Right ventricle myocardium superior (tissue), 1 donor: ENCODE measurements around the gene COIL. TPM values are rescaled to one million over a fixed set of nuclear protein-coding genes. Genes with fewer than 3 reads are reported as not detected.
"Not testable (repeated sequence)": the region's sequence is repeated elsewhere in the genome, so short reads cannot be mapped to it uniquely, and the experiment has no call there.

ENCODE experiments used
- ATAC-seq: fragments of 200-7000 bp; cut with Tn5 transposase; one replicate; pipeline ENCODE4 v1.9.1; 2020; ENCODE audit warnings: mild to moderate bottlenecking; ENCODE audit not compliant: poor library complexity
- DNase-seq: peaks from one replicate; pipeline ENCODE4 v3.0.0-alpha.2; 2020
- intact Hi-C: fragments of 100-400 bp; cut with DNase I; formaldehyde crosslinking; loops from one replicate; pipeline ENCODE4 v1.11.2; 2022
- total RNA-seq: library from RNA; stranded (reverse); fragmentation: NEBNext Ultra II Directional; extraction: Animal tissue kit (Norgen Biotek cat#: 25700); gene quantifications from one replicate; pipeline ENCODE4 v1.2.1, GENCODE V29; 2021
- donor health status: DM: no; HTN: yes; CAD: no; lungs with severe emphysema.

Gene COIL
- total RNA-seq, 1 donor from 2014 or later = 8.0 TPM

DNA sequence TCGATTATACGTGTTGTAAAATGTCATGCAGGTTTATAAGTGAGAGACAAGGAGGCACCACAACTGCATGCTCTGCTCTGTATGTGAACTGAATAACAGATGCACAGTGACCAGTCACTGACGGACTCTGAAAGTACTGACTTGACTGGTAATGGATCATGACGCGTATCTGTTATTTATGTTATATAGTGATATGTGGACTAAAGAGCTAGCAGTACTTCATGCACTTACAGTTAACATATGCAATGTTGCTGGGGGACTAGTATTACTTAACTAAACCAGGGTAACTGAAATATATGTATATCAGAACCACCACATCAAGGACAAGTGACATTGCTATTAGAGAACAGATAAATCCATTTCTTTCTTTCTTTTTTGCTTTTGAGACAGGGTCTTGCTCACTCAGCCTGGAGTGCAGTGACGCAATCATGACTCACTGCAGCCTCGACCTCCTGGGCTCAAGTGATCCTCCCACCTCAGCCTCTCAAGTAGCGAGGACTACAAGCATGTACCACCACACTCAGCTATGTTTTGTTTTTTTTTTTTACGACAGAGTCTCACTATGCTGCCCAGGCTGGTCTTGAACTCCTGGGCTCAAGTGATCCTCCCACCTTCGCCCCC is 17.2 kb downstream of the COIL start:
- intact Hi-C loops = no loop called here
- no peak for ATAC-seq
- no peak for DNase-seq

GRCh38 chr17:56939869-56940484 is 20.9 kb downstream of the COIL start:
- ATAC-seq (peak; percentile 38), DNase-seq (no peak)
- intact Hi-C loops = loop anchor here (2.0 kb wide), 1 partner anchor 121 kb away; no protein-coding TSS in a partner anchor

DNA sequence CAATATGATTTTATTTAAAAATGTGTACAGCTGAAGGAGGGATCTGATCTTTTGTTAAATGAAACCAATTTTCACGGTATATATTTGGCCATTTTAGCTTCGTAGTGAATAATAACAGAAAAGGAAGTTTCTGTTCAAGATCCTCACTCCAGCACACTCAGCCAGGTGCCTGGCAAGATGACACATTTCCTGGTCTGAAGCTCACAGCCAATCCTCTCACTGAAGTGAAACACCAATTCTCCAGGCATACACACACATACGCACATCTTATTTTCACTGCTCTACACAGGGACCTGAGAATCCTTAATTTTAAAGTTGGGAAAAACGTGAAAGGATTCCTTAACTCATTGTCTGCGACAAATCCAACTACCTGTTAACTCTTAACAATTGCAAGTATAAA is 22.6 kb downstream of the COIL start:
- DNase-seq, intact Hi-C loops, ATAC-seq: not testable (repeated sequence)

DNA sequence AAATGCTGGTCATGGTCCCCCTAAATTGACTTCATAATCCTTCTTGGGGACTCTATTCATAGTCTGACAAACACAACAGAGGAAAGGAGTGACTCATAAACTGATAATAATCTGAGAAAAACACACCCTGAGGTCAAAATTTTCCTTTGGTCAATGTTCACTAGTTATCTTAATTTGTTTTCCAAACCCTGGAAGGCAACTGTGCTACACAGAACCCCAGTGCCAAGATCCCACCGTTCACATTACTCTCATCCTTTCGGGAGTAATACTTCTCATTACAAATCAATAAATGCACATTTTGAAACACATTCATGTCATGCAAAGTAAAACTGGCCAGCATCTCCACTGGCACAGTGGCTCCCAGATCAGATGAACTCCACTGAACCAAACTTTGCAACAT is 23.2 kb downstream of the COIL start:
- ATAC-seq (no peak), DNase-seq (no peak)
- intact Hi-C loops = no loop called here

DNA sequence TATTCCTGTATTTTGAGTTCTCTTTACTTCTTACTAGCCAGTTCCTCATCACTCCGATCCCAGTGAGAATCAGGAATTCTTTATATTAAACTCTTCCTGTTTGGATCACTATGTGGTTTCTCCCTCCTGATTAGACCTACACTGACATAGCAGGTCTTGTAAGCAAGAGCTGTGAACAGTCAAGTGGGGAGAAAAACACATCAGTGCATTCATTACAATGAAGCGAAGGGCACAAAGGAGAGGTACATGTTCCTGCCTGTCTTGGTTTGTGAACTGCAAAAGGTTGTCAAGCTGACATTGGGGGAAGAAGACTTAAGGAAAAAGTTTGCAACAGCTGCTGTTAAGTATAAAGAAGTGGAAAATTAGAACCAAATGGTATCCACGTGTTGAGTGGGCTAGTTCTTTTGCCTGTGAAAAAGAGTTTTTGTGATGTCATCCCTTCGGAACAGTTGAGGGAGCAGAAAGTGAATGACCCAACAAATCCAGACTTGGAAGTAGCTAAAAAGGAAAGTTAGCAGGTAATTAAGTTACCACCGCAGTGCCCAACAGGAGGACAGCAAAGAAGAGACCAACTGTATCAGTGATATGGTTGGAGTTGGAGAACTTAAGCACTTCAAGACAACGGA is 24.0 kb downstream of the COIL start:
- intact Hi-C loops = no loop called here
- no peak for ATAC-seq
- DNase-seq = no peak

- DNase-seq = no peak
- intact Hi-C loops = no loop called here
Observed at GRCh38 chr17:56935461-56935860, 25.4 kb downstream of the COIL start.

DNA sequence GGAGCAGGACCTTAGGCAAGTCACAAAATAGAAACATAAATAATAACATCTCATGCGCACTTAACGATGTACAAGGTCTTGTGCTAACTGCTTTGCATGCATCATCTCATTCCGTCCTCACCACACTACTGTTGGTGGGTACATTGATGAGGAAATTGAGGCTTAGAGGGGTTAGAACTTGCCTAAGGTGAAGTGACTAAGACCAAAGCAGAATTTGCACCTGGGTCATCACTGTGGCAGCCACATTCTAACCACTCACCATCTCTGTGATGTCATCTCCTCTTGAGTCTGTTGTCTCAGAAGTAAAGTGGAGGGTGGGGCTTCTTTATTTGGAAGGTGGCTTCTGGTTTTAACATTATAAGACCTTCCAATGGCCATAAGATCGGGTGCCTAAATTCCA is 26.6 kb downstream of the COIL start:
- DNase-seq (no peak), ATAC-seq (no peak)
- intact Hi-C loops = no loop called here

More at GRCh38 chr17:56935461-56935860, 25.4 kb downstream of the COIL start:
- ATAC-seq = no peak

- ATAC-seq (no peak), DNase-seq (no peak)
- intact Hi-C loops = no loop called here
Observed at GRCh38 chr17:56933868-56934267, 27.0 kb downstream of the COIL start.

DNA sequence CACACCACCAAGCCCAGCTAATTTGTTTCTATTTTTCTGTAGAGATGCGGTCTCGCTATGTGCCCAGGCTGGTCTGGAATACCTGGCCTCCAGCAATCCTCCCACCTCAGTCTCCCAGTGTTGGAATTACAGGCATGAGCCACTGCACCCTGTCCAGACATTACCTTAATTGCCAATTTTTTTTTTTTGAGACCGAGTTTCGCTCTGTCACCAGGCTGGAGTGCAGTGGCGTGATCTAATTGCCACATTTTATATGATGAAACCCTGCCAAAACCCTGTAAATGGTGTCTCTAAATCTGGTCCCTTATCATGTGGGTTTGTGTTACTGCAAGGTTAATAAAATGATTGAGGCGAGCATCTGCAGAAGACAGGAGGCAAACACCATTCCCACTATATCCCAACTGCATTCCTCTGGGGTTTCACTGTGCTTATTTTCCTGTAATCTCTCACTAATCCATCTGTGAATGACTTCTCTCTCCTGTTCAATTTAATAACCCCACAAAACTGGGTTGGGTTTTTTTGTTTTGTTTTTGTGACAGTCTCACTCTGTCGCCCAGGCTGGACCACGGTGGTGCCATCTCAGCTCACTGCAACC is 27.6 kb downstream of the COIL start:
- no peak for DNase-seq
- intact Hi-C loops = no loop called here
- ATAC-seq = no peak

GRCh38 chr17:56930739-56931337 is 30.0 kb downstream of the COIL start:
- ATAC-seq = no peak
- intact Hi-C loops = no loop called here

GRCh38 chr17:56929362-56929969 is 31.4 kb downstream of the COIL start:
- DNase-seq (no peak), ATAC-seq (no peak)
- intact Hi-C loops = no loop called here

More at GRCh38 chr17:56930739-56931337, 30.0 kb downstream of the COIL start:
- DNase-seq = no peak

GRCh38 chr17:56928586-56928985 is 32.3 kb downstream of the COIL start:
- intact Hi-C loops = no loop called here
- ATAC-seq (no peak), DNase-seq (no peak)

DNA sequence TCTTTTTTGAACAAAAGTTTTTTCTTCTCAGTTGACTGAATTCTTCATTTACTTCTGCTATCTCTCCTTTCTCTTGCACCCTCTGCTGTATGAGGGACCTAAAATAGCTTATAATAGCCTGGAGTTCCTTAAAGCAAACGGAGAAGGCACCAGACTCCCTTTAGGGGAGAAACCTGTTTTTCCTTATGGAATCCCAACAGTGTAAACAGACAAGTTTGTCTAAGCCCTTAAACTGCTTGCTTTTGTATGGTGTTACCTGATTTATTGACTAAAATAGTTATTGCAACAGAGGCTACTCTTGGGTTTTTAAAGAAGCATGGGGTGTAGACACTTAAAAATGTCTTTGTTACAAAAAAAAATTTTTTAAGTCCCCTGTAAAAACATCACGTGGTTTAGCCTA is 34.1 kb downstream of the COIL start:
- DNase-seq = no peak
- no peak for ATAC-seq
- intact Hi-C loops = no loop called here

DNA sequence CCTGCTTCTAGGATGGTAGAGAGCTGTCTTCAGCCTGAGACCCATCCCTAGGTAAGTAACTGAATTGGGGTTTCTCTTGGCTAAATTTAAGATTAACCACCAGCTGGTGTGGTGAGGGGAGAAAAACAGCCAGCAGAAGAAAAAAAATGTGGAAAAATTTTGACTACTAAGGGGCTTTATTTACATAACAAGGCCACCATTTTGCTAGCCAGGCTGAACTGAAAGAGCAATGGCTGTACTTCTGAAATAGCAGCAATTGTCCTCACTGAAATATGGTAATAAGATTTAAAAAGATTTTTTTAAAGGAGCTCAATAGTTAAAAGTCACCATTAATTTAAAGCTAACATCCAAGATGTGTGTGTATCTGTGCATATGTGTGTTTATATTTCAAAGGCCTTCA is 34.6 kb downstream of the COIL start:
- intact Hi-C loops = no loop called here
- ATAC-seq (no peak), DNase-seq (no peak)

DNA sequence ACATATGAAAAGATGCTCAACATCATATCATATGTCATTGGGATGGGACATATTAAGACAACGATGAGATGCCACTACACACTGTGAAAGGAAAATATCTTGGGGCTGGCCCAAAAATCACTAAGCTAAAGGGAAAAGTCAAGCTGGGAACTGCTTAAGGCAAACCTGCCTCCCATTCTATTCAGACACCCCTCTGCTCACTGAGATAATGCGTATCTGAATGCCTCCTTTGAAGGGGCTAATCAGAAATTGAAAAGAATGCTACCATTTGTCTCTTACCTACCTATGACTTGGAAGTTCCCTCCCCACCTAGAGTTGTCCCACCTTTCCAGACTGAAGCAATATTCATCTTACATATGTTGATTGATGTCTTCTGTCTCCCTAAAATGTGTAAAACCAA is 35.8 kb downstream of the COIL start:
- no peak for ATAC-seq
- intact Hi-C loops = no loop called here
- DNase-seq = no peak

DNA sequence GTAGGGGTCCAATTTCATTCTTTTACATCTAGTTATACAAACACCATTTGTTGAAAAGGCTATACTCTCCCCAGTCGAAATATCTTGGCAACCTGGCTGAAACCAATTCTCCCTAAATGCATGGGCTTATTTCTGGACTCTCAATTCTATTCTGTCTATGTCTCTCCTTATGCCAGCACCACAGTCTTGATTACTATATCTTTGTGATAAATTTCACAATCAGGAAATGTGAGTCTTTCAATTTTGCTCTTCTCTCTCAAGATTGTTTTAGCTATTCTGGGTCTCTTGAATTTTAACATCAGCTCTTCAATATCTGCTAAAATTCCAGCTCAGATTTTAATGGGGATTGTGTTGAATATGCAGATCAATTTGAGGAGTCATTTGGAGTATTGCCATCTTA is 41.1 kb downstream of the COIL start:
- intact Hi-C loops = no loop called here

DNA sequence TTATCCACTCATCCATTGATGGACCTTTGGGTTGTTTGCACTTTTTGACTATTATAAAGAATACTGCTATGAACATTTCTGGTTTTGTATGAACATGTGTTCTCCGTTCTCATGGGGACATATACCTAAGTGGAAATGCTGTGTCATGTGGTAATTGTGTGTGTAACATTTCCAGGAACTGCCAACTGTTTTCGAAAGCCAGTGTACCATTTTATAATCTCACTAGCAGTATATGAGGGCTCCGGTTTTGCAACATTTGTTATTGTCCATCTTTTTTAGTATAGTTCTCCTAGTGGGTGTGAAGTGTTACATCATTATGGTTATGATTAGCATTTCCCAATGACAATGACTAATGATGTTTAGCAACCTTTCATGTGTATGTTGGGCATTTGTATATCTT is 41.9 kb downstream of the COIL start:
- DNase-seq = no peak
- no peak for ATAC-seq
- intact Hi-C loops = no loop called here

More for the DNA sequence above, 41.1 kb downstream of the COIL start:
- ATAC-seq (no peak), DNase-seq (no peak)

- intact Hi-C loops = no loop called here
- no peak for ATAC-seq
- no peak for DNase-seq
Observed at GRCh38 chr17:56917559-56918296, 43.1 kb downstream of the COIL start.
